GM12878 (cell line): ENCODE data around the gene UBA6. TPM values are rescaled to one million over a fixed set of nuclear protein-coding genes. Genes with fewer than 3 reads are reported as not detected.

Experiments used
- ATAC-seq: fragments of 200-7000 bp; cut with Tn5 transposase; 3 replicates; pipeline ENCODE4 v1.9.1; 2020; ENCODE audit warnings: mild to moderate bottlenecking, moderate library complexity
- BruUV-seq: library from RNA; stranded (reverse); fragments of 400-500 nt; replicated peaks from 2 replicates; lab custom pipeline; 2021; lab: Mats Ljungman, UMichigan
- CTCF ChIA-PET: fragments of 300-600 bp; sonication (Branson Sonifier 250); formaldehyde crosslinking; extraction: SDS; loops from one replicate; lab custom pipeline; 2021; ENCODE audit warnings: inconsistent platforms; lab: Yijun Ruan, JAX
- POLR2A ChIA-PET: fragments of 350-600 bp; formaldehyde crosslinking; extraction: SDS; loops from one replicate; lab custom pipeline; 2021; ENCODE audit warnings: inconsistent platforms; lab: Charles Lee
- RAD21 ChIA-PET: fragments of 300-600 bp; sonication (Branson Sonifier 250); formaldehyde crosslinking; loops from one replicate; lab custom pipeline; 2023; ENCODE audit warnings: antibody characterized with exemption; ENCODE audit not compliant: unreplicated experiment; lab: Charles Lee
- SMC1A ChIA-PET: fragments of 300-600 bp; sonication (Branson Sonifier 250); formaldehyde crosslinking; loops from one replicate; lab custom pipeline; 2023; ENCODE audit not compliant: unreplicated experiment, uncharacterized antibody; lab: Charles Lee
- DNase-seq: peaks from one replicate; pipeline ENCODE4 v3.0.0-alpha.2; 2011; ENCODE audit warnings: low read depth, low spot score
- FAIRE-seq: peaks from 3 replicates; lab custom pipeline; 2011; peaks lifted over from hg19 to GRCh38; lab: Jason Lieb, UNC
- H2AFZ ChIP-seq: 2 replicates; pipeline ENCODE4 v1.6.0; 2011; ENCODE audit warnings: low read depth, low read length, control low read depth; ENCODE audit not compliant: control insufficient read depth
- H3K27ac ChIP-seq: 2 replicates; pipeline ENCODE4 v1.5.1; 2011; ENCODE audit warnings: control low read depth; ENCODE audit not compliant: control insufficient read depth, insufficient read depth
- H3K27me3 ChIP-seq, 2 experiments: replicated peaks in 1 of 2; 2 replicates each; pipeline versions ENCODE4 v1.6.0 to v1.6.1; 2011; ENCODE audit warnings: low read length in 1 of 2; ENCODE audit not compliant: control insufficient read depth in 2 of 2, insufficient read depth in 2 of 2
- H3K36me3 ChIP-seq, 2 experiments: 2 replicates each; pipeline ENCODE4 v1.5.1; 2011; ENCODE audit warnings: low read length in 1 of 2; ENCODE audit not compliant: control insufficient read depth in 2 of 2, insufficient read depth in 2 of 2
- H3K4me1 ChIP-seq: 2 replicates; pipeline ENCODE4 v1.6.1; 2011; ENCODE audit warnings: mild to moderate bottlenecking, low read length, moderate library complexity, mixed read lengths; ENCODE audit not compliant: control insufficient read depth, insufficient read depth
- H3K4me2 ChIP-seq: 2 replicates; pipeline ENCODE4 v1.6.0; 2011; ENCODE audit warnings: control low read depth; ENCODE audit not compliant: control insufficient read depth, insufficient read depth
- H3K4me3 ChIP-seq: fragments of 200-600 bp; sonication (generic); 2 replicates; pipeline ENCODE4 v1.5.1; 2016
- H3K79me2 ChIP-seq: 2 replicates; pipeline ENCODE4 v1.6.0; 2011; ENCODE audit warnings: low read length; ENCODE audit not compliant: control insufficient read depth, insufficient read depth
- H3K9ac ChIP-seq: 2 replicates; pipeline ENCODE4 v1.8.0; 2011; ENCODE audit warnings: low read length, control low read depth, mixed read lengths; ENCODE audit not compliant: control insufficient read depth, insufficient read depth
- H3K9me3 ChIP-seq: replicated peaks from 3 replicates; pipeline ENCODE4 v1.5.1; 2011; ENCODE audit warnings: mild to moderate bottlenecking, low read length; ENCODE audit not compliant: control insufficient read depth, insufficient read depth
- H4K20me1 ChIP-seq: 2 replicates; pipeline ENCODE4 v1.6.0; 2011; ENCODE audit not compliant: control insufficient read depth, insufficient read depth
- CBX3 ChIP-seq: fragments of 200-600 bp; sonication (generic); IDR thresholded peaks from 2 replicates; pipeline ENCODE4 v1.6.1; 2016; ENCODE audit warnings: low read depth, borderline replicate concordance
- CBX5 ChIP-seq: sonication (generic); IDR thresholded peaks from 2 replicates; pipeline ENCODE4 v1.6.1; 2016; ENCODE audit warnings: low read depth, moderate library complexity, mild to moderate bottlenecking, inconsistent platforms
- EED ChIP-seq: sonication (generic); IDR thresholded peaks from 2 replicates; pipeline ENCODE4 v1.6.1; 2016; ENCODE audit warnings: antibody characterized with exemption, low read depth
- MAX ChIP-seq: IDR thresholded peaks from 2 replicates; pipeline ENCODE4 v1.6.1; 2012; ENCODE audit warnings: low read depth, low read length, improper control_type of control experiment
- MYB ChIP-seq: fragments of 150-350 bp; IDR thresholded peaks from 2 replicates; pipeline ENCODE4 v1.6.1; 2014; ENCODE audit warnings: mild to moderate bottlenecking, low read depth, low read length, borderline replicate concordance
- NFIC ChIP-seq: IDR thresholded peaks from 2 replicates; pipeline ENCODE4 v1.6.1; 2012; ENCODE audit warnings: low read depth, mild to moderate bottlenecking, inconsistent platforms, low read length, moderate library complexity
- NR2C1 ChIP-seq: fragments of 450-650 bp; IDR thresholded peaks from 2 replicates; pipeline ENCODE4 v1.6.1; 2017; ENCODE audit warnings: antibody characterized with exemption, mild to moderate bottlenecking, moderate library complexity
- NR2C2 ChIP-seq: IDR thresholded peaks from 2 replicates; pipeline ENCODE4 v1.6.1; 2011; ENCODE audit warnings: borderline replicate concordance, low read depth; ENCODE audit not compliant: control insufficient read depth, insufficient read length
- RB1 ChIP-seq: fragments of 450-650 bp; formaldehyde crosslinking; IDR thresholded peaks from 2 replicates; pipeline ENCODE4 v1.6.1; 2017; ENCODE audit warnings: mild to moderate bottlenecking, borderline replicate concordance
- SKIL ChIP-seq: fragments of 450-650 bp; IDR thresholded peaks from 2 replicates; pipeline ENCODE4 v1.6.1; 2017; ENCODE audit warnings: mild to moderate bottlenecking, low read depth, inconsistent platforms; ENCODE audit not compliant: poor library complexity, severe bottlenecking
- SP1 ChIP-seq: IDR thresholded peaks from one replicate; pipeline ENCODE4 v1.6.1; 2011; ENCODE audit warnings: low read depth, low read length
- WGBS: methylation state at CpG from one replicate; pipeline ENCODE4 v1.1.6; 2016; ENCODE audit warnings: low lambda C conversion rate; ENCODE audit not compliant: insufficient replicate concordance, insufficient coverage; ENCODE audit errors: missing lambda C conversion rate; 5-methylcytosine and 5-hydroxymethylcytosine counted together
- in situ Hi-C: fragments of 300-500 bp; cut with MboI; formaldehyde crosslinking; loops from 9 replicates; pipeline ENCODE4 v1.14.3; 2018; ENCODE audit warnings: mixed read lengths
- intact Hi-C: fragments of 100-400 bp; cut with micrococcal nuclease; formaldehyde crosslinking; loops from one replicate; pipeline ENCODE4 v1.14.2; 2022; ENCODE audit not compliant: unreplicated experiment
- polyA plus RNA-seq, 11 experiments: library from polyadenylated mRNA; depleted of rRNA in 4 of 11; unstranded in 6 of 11; stranded (reverse) in 5 of 11; fragments of >200 nt; fragmentation: Nextera tagmentation in 4 of 11; fragmentation: Illumina TruSeq in 1 of 11; extraction: Ambion mirVana in 4 of 11; extraction: Trizol in 1 of 11; gene quantifications; 1 replicate in 1 of 11; 2 replicates in 10 of 11; pipeline versions ENCODE4 v1.2.1 to v1.2.3, GENCODE V29; 2011 to 2016; ENCODE audit warnings: inconsistent platforms in 2 of 11, missing spikeins in 2 of 11, low read depth in 1 of 11
- total RNA-seq, 4 experiments: library from RNA; depleted of rRNA in 3 of 4; stranded (reverse); fragments of >200 nt in 3 of 4; fragmentation: Illumina TruSeq in 1 of 4; extraction: Trizol in 1 of 4; gene quantifications; 2 replicates each; pipeline versions ENCODE4 v1.2.1 to v1.2.3, GENCODE V29; 2013 to 2021
- TF ChIP-seq, protein P1 (sequence below): fragments of 150-350 bp; IDR thresholded peaks from 2 replicates; pipeline ENCODE4 v1.6.1; 2014; ENCODE audit warnings: mild to moderate bottlenecking, low read depth, low read length
- TF ChIP-seq, protein P2 (sequence below): IDR thresholded peaks from 2 replicates; pipeline ENCODE4 v1.6.1; 2011; ENCODE audit warnings: borderline replicate concordance, low read depth, mild to moderate bottlenecking, moderate library complexity, low read length; ENCODE audit not compliant: insufficient read depth, poor library complexity, severe bottlenecking
- TF ChIP-seq, protein P3 (sequence below): fragments of 450-650 bp; IDR thresholded peaks from 2 replicates; pipeline ENCODE4 v1.6.1; 2017; ENCODE audit warnings: antibody characterized with exemption, mild to moderate bottlenecking, moderate library complexity

The UBA6 gene
- total and polyA plus RNA-seq, 10 of the 15 experiments (the other 5 are each of a cell fraction or from before 2014, with no cell fraction given): 7.9 to 70.6 (median 34.7) TPM

- Histone ChIP-seq H3K36me3 (peaks cover 2 to 17% of the 10 kb centered on the region in 2 experiments; a peak in 2 of 4 replicates), H3K27ac (no peak overlapping the region), H2AFZ (no peak overlapping the region), H3K4me3 (no peak overlapping the region), H3K27me3 (no peaks in the 10 kb centered on the region), H4K20me1 (no peaks in the 10 kb centered on the region), H3K79me2 (peaks cover 31% of the 10 kb centered on the region), H3K9me3 (no peaks in the 10 kb centered on the region; the same call in 1 of the 3 replicates), H3K4me1 (no peaks in the 10 kb centered on the region), H3K9ac (no peak overlapping the region), H3K4me2 (no peak overlapping the region)
- no TSS peak for BruUV-seq
- FAIRE-seq (no peak), ATAC-seq (no peak), DNase-seq (no peak)
- SMC1A ChIA-PET: no interaction called here
- CTCF ChIA-PET: no interaction called here
- in situ Hi-C loops: no loop called here
- intact Hi-C loops: no loop called here
- 96% methylated on average over 3 of the region's 3 CpGs for WGBS
- POLR2A ChIA-PET: no interaction called here
- RAD21 ChIA-PET: no interaction called here
- TF ChIP-seq MYB (no peak), CBX3 (no peak), RB1 (no peak), SKIL (no peak), CBX5 (no peak), NFIC (no peak), NR2C2 (no peak), NR2C1 (no peak), MAX (no peak), SP1 (no peak), EED (no peak)
- TF ChIP-seq, protein P1, sequence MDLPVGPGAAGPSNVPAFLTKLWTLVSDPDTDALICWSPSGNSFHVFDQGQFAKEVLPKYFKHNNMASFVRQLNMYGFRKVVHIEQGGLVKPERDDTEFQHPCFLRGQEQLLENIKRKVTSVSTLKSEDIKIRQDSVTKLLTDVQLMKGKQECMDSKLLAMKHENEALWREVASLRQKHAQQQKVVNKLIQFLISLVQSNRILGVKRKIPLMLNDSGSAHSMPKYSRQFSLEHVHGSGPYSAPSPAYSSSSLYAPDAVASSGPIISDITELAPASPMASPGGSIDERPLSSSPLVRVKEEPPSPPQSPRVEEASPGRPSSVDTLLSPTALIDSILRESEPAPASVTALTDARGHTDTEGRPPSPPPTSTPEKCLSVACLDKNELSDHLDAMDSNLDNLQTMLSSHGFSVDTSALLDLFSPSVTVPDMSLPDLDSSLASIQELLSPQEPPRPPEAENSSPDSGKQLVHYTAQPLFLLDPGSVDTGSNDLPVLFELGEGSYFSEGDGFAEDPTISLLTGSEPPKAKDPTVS: no peak
- TF ChIP-seq, protein P2, sequence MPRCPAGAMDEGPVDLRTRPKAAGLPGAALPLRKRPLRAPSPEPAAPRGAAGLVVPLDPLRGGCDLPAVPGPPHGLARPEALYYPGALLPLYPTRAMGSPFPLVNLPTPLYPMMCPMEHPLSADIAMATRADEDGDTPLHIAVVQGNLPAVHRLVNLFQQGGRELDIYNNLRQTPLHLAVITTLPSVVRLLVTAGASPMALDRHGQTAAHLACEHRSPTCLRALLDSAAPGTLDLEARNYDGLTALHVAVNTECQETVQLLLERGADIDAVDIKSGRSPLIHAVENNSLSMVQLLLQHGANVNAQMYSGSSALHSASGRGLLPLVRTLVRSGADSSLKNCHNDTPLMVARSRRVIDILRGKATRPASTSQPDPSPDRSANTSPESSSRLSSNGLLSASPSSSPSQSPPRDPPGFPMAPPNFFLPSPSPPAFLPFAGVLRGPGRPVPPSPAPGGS: no peak
- TF ChIP-seq, protein P3, sequence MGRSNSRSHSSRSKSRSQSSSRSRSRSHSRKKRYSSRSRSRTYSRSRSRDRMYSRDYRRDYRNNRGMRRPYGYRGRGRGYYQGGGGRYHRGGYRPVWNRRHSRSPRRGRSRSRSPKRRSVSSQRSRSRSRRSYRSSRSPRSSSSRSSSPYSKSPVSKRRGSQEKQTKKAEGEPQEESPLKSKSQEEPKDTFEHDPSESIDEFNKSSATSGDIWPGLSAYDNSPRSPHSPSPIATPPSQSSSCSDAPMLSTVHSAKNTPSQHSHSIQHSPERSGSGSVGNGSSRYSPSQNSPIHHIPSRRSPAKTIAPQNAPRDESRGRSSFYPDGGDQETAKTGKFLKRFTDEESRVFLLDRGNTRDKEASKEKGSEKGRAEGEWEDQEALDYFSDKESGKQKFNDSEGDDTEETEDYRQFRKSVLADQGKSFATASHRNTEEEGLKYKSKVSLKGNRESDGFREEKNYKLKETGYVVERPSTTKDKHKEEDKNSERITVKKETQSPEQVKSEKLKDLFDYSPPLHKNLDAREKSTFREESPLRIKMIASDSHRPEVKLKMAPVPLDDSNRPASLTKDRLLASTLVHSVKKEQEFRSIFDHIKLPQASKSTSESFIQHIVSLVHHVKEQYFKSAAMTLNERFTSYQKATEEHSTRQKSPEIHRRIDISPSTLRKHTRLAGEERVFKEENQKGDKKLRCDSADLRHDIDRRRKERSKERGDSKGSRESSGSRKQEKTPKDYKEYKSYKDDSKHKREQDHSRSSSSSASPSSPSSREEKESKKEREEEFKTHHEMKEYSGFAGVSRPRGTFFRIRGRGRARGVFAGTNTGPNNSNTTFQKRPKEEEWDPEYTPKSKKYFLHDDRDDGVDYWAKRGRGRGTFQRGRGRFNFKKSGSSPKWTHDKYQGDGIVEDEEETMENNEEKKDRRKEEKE: no peak
Measured at GRCh38 chr4:67694662-67695061, 6.3 kb downstream of the UBA6 start.
